IPS-NIHi7 (cell line): ENCODE data around the gene HIPK2.
A peak's percentile ranks its signal among the peaks of the same experiment; 100 is the strongest.

Experiments
- DNase-seq: peaks from one replicate; pipeline ENCODE4 v3.0.0; 2012; ENCODE audit warnings: mixed read lengths; ENCODE audit errors: extremely low spot score

Gene HIPK2

DNA sequence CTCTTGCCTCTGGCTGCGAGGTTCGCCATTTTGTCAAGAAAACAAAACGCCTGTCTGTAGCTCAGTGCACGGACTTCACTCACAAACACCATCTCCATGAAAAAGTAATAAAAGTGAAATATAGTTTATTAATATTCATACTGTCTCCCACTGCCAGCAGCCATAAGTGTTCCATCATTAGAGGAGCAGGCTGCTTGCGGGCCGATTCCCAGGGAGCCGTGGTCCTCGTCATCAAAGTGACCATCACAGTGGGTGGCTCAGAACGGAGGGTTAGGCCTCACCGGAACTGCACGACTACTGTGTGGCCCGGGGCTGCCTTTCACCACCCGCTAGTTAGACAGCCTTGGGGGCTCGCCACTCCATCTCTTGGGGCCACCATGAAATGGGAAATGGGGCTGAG lies 82.7 kb downstream of the HIPK2 start:
- no peak for DNase-seq

DNA sequence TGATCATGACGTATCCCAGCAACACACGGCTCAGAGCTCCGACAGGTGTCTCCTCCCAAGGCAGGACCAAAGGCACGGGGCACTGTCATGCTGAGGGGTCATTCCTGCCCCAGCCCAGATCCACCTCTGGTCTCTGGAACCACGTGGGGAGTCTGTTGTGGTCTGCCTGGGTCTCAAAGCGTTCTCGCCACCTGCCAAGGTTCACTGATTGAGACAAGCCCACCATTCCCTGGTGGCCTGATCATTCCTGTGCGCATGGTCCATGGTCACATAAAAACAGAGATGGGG lies 83.5 kb downstream of the HIPK2 start:
- DNase-seq, result no peak

GRCh38 chr7:139693651-139694388 lies 84.0 kb downstream of the HIPK2 start:
- DNase-seq, result no peak

DNA sequence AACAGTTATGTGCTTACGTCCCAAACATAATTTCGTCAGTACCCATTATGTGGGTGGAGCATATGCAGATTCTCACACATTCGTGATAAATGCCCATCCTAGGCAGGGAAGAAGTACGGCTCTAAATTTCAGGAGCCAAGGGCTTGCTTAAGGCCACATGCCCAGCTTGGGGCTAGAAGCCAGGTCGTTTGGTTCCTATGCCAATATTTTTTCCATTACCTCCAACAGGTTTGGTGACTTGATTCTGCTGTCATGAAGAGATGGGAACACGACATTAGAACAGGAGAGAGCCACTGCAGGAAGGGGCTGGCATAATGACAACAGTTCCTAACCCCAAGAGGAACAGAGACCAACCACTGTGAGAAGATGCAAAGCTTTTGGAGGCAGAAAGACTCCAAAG lies 85.1 kb downstream of the HIPK2 start:
- no peak for DNase-seq

- DNase-seq, result no peak
Observed at GRCh38 chr7:139691253-139691781, 86.5 kb downstream of the HIPK2 start.

GRCh38 chr7:139687980-139688632 lies 89.7 kb downstream of the HIPK2 start:
- DNase-seq, result peak; percentile 39

GRCh38 chr7:139687211-139687954 lies 90.4 kb downstream of the HIPK2 start:
- DNase-seq, result no peak

- no peak for DNase-seq
Observed at GRCh38 chr7:139683137-139683921, 94.5 kb downstream of the HIPK2 start.

DNA sequence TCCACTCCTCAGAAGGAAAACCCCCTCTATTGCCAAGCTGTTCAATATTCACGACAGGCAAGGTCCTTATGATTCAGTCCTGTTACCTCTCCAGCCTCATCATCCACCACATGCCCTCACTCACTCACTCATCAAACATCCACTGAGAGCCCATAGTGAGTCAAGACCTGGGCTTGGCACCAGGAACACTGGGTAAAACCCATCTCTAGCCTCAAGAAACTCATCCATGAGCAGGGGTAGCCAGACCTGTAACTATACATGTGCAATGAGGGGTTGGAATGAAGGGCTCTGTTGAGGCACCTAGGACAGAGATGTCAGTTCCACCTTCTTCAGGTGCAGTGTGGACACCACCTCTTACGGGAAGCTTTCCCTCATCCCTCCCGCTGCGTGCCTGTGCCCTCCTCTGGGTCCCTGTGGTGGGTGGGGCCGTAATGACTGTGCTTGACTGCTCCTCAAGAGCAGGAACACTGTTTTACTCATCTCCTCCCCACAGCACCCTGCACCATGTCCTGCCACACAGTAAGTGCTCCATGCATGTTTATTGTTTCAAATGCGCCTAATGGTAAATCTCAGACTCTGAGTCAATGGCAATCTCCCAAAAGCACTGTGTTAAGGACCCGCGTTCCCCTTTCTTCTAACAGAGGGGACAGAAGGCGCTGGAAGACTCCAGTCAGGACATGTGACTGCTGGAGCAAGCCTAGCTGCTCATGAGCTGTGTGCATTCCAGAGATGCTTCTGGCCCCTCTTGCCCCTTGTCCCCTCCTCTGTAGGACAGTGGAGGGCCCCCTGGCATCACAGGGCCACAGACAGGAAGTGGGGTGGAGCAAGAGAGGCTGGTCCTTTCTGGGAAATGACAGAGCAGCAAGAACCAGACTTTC lies 95.4 kb downstream of the HIPK2 start:
- DNase-seq, result peak; percentile 48

GRCh38 chr7:139681812-139682135 lies 96.0 kb downstream of the HIPK2 start:
- peak; percentile 6 for DNase-seq

- no peak for DNase-seq
Observed at GRCh38 chr7:139681463-139681755, 96.4 kb downstream of the HIPK2 start.

GRCh38 chr7:139680676-139681462 lies 96.9 kb downstream of the HIPK2 start:
- DNase-seq, result no peak

GRCh38 chr7:139679731-139680594 lies 97.8 kb downstream of the HIPK2 start:
- no peak for DNase-seq

GRCh38 chr7:139676390-139676789 lies 101.4 kb downstream of the HIPK2 start:
- no peak for DNase-seq

GRCh38 chr7:139675127-139676125 lies 102.4 kb downstream of the HIPK2 start:
- no peak for DNase-seq

- no peak for DNase-seq
Observed at GRCh38 chr7:139674752-139675126, 103.1 kb downstream of the HIPK2 start.

DNA sequence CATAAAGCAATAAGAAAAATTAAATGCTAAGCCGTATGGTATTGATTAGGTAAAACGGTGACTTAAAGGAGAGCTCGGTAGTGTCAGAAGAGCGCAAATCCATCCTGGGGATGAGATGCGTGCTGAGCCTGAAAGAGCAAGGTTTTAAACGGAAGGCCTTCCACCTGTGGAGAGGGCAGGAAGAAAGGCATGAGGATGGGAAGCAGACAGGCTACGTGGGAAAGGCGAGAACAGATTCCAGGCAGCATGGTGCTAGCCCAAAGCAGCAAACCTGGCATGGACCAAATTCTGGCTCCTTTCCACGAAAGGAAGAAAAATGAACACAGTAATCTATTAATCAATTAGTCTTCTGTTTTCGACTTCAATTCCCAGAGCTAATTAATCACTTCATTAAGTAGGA lies 103.5 kb downstream of the HIPK2 start:
- no peak for DNase-seq

- DNase-seq, result no peak
Observed at GRCh38 chr7:139673762-139674161, 104.0 kb downstream of the HIPK2 start.
